Neuron (in vitro differentiated cells): ENCODE results near the gene KDM2A.
A peak's percentile ranks its signal among the peaks of the same experiment; 100 is the strongest.
"Not testable (repeated sequence)": the region's sequence is repeated elsewhere in the genome, so short reads cannot be mapped to it uniquely, and the experiment has no call there.

Experiments used
- H2AFZ ChIP-seq: one replicate; pipeline ENCODE4 v1.6.1; 2013; ENCODE audit warnings: low read depth, mild to moderate bottlenecking, inconsistent platforms, low read length, moderate library complexity
- H3K27me3 ChIP-seq: one replicate; pipeline ENCODE4 v1.6.1; 2013; ENCODE audit warnings: low read length; ENCODE audit not compliant: insufficient read depth
- H3K36me3 ChIP-seq: one replicate; pipeline ENCODE4 v1.6.1; 2013; ENCODE audit warnings: low read length; ENCODE audit not compliant: insufficient read depth
- H3K4me1 ChIP-seq: one replicate; pipeline ENCODE4 v1.6.1; 2013; ENCODE audit warnings: low read length; ENCODE audit not compliant: insufficient read depth
- H3K4me3 ChIP-seq: 2 replicates; pipeline ENCODE4 v1.5.1; 2013; ENCODE audit warnings: mild to moderate bottlenecking, low read length, moderate library complexity
- H3K9me3 ChIP-seq: one replicate; pipeline ENCODE4 v1.6.1; 2013; ENCODE audit warnings: low read length

Gene KDM2A

GRCh38 chr11:67120881-67121710 lies 2.0 kb downstream of the KDM2A start:
- H2AFZ ChIP-seq: no peak overlapping the region
- peak overlapping the region; percentile 100 for H3K4me3 ChIP-seq
- H3K36me3 ChIP-seq: peaks cover 2% of the 10 kb centered on the region
- no peaks in the 10 kb centered on the region for H3K9me3 ChIP-seq
- H3K4me1 ChIP-seq: peaks cover 26% of the 10 kb centered on the region
- H3K27me3 ChIP-seq: no peaks in the 10 kb centered on the region

DNA sequence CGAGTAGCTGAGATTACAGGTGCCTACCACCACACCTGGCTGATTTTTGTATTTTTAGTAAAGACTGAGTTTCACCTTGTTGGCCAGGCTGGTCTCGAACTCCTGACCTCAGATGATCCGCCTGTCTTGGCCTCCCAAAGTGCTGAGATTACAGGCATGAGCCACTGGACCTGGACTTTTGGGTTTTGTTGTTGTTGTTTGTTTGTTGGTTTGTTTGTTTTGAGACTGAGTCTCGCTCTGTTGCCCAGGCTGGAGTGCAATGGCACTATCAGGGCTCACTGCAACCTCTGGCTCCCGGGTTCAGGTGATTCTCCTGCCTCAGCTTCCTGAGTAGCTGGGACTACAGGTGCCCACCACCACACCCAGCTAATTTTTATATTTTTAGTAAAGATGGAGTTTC lies 4.7 kb downstream of the KDM2A start:
- peaks cover 16% of the 10 kb centered on the region for H3K4me1 ChIP-seq
- H3K9me3 ChIP-seq, H3K27me3 ChIP-seq, H2AFZ ChIP-seq, H3K4me3 ChIP-seq, H3K36me3 ChIP-seq: not testable (repeated sequence)

DNA sequence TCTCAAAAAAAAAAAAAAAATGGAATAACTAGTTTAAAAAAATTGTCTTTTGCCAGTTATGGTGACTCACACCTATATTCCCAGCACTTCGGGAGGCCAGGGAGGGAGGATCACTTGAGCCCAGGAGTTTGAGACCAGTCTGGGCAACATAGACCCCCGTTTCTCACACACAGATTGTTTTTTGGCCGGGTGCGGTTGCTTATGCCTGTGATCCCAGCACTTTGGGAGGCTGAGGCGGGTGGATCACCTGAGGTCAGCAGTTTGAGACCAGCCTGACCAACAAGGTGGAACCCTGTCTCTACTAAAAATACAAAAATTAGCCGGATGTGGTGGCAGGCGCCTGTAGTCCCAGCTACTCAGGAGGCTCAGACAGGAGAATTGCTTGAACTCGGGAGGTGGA lies 7.2 kb downstream of the KDM2A start:
- H3K36me3 ChIP-seq: peaks cover 18% of the 10 kb centered on the region

GRCh38 chr11:67126986-67127385 lies 7.9 kb downstream of the KDM2A start:
- H3K4me3 ChIP-seq: no peak overlapping the region
- no peaks in the 10 kb centered on the region for H3K27me3 ChIP-seq
- peaks cover 4% of the 10 kb centered on the region for H3K4me1 ChIP-seq
- H3K9me3 ChIP-seq: no peaks in the 10 kb centered on the region
- peaks cover 20% of the 10 kb centered on the region for H3K36me3 ChIP-seq
- H2AFZ ChIP-seq: no peak overlapping the region

More for the DNA sequence above, 7.2 kb downstream of the KDM2A start:
- H3K4me1 ChIP-seq: peaks cover 11% of the 10 kb centered on the region
- H3K4me3 ChIP-seq, H3K27me3 ChIP-seq, H2AFZ ChIP-seq, H3K9me3 ChIP-seq: not testable (repeated sequence)

DNA sequence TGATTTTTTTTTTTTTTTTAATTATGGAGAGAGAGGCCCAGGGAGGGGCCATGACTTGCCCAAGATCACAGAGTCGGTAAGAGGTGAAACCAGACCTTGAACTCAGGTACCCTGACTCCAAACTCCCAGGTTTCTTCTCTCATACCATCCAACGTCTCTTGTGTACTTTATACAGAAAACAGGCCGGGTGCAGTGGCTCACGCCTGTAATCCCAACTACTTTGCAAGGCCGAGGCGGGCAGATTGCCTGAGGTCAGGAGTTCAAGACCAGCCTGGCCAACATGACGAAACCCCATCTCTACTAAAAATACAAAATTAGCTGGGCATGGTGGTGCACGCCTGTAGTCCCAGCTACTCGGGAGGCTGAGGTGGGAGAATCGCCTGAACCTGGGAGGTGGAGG lies 11.8 kb downstream of the KDM2A start:
- not testable (repeated sequence) for H3K27me3 ChIP-seq, H2AFZ ChIP-seq, H3K9me3 ChIP-seq, H3K4me1 ChIP-seq, H3K4me3 ChIP-seq
- peaks cover 45% of the 10 kb centered on the region for H3K36me3 ChIP-seq

DNA sequence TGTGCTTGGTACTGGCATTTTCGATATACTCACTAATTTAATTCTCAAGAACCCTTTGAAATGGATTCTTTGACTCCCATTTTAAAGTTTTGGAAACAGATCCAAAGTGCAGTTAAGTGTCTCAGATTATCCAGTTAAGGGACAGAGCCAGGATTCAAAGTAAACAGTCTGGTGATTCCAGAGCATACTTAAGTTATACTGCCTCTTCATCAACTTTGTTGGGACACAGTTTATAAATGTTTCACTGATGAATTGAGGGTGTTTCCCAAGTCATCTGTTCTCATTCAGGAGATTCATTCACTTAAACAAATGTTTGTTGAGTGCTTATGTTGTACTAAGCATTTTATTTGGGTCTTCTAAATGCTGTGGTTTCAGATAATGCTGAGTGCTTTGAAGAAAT lies 17.1 kb downstream of the KDM2A start:
- Histone ChIP-seq H3K36me3 (peaks cover 61% of the 10 kb centered on the region), H2AFZ (no peak overlapping the region), H3K9me3 (peaks cover 4% of the 10 kb centered on the region), H3K27me3 (no peaks in the 10 kb centered on the region), H3K4me1 (no peaks in the 10 kb centered on the region), H3K4me3 (no peak overlapping the region)

DNA sequence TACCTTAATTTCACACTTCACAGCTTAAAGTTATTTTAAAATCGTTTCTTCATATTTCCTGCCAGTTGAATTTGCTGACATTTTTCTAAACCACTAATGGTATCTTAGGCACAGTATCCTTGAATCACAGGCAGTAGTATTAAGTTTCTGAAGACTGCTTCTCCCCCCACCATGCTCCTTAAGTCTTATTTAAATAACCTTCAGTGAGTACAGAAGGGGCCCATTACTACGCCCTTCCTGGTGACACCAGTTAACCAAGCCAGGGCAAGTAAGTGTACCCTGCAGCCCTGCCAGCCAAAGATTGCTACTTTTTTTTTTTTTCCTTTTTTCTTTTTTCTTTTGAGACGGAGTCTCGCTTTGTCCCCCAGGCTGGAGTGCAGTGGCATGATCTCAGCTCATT lies 19.9 kb downstream of the KDM2A start:
- Histone ChIP-seq H3K4me1 (no peaks in the 10 kb centered on the region), H3K4me3 (no peak overlapping the region), H3K9me3 (peaks cover 4% of the 10 kb centered on the region), H3K36me3 (peaks cover 57% of the 10 kb centered on the region), H2AFZ (no peak overlapping the region), H3K27me3 (no peaks in the 10 kb centered on the region)

DNA sequence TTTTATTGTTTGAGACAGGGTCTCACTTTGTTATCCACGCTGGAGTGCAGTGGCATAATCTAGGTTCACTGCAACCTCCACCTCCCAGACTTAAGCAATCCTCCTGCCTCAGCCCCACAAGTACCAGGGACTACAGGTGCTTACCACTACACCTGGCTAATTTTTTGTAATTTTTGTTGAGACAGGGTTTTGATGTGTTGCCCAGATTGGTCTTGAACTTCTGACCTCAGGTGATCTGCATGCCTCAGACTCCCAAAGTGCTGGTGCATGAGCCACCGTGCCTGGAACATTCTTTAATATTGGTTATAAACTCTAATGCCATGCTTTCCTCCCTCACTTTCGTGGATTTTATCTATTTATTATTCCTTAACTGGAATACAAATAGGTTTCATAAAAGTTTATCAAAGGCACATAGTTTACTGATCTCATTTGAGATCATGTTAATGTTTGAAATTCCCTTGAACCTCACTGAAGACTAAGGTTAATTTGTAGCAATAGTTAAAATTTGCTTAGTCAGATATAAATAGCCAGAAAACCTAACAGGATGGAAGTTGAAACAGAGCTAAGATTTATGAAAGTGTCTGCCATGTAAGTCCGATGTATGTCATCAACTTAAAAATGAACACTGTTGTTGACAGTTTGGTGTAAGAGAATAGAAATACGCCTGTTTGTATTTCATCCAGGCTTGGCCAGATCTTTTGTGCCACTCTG lies 27.6 kb downstream of the KDM2A start:
- no peaks in the 10 kb centered on the region for H3K27me3 ChIP-seq
- H3K36me3 ChIP-seq: peaks cover 26% of the 10 kb centered on the region
- H3K9me3 ChIP-seq: no peaks in the 10 kb centered on the region
- no peak overlapping the region for H3K4me3 ChIP-seq
- no peaks in the 10 kb centered on the region for H3K4me1 ChIP-seq
- no peak overlapping the region for H2AFZ ChIP-seq

DNA sequence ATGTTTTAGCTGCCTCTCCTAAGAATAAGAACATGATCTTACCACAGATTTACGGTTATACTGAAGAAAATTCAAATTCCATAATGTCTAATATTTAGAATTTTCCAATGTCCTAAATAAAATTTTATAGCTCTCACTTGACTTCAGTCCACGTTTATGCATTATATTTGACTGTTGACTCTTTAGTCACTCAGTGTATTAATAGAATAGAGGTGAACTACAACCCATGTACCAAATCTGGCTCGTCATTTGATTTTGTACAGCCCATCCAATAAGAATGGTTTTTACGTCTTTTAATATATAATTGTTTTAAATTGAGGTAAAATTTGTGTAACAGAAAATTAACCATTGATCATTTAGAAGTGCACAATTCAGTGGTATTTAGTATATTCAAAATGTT lies 34.9 kb downstream of the KDM2A start:
- Histone ChIP-seq H3K4me3 (no peak overlapping the region), H3K36me3 (peaks cover 17% of the 10 kb centered on the region), H3K9me3 (peaks cover 5% of the 10 kb centered on the region), H3K27me3 (no peaks in the 10 kb centered on the region), H2AFZ (no peak overlapping the region), H3K4me1 (no peaks in the 10 kb centered on the region)

GRCh38 chr11:67154726-67155125 lies 35.7 kb downstream of the KDM2A start:
- Histone ChIP-seq H3K9me3 (peaks cover 5% of the 10 kb centered on the region), H2AFZ (no peak overlapping the region), H3K4me3 (no peak overlapping the region), H3K4me1 (no peaks in the 10 kb centered on the region), H3K27me3 (no peaks in the 10 kb centered on the region), H3K36me3 (peaks cover 17% of the 10 kb centered on the region)

- Histone ChIP-seq H3K9me3 (peaks cover 5% of the 10 kb centered on the region), H3K27me3 (no peaks in the 10 kb centered on the region), H3K4me3 (no peak overlapping the region), H2AFZ (no peak overlapping the region), H3K4me1 (no peaks in the 10 kb centered on the region), H3K36me3 (peaks cover 8% of the 10 kb centered on the region)
Observed at GRCh38 chr11:67157691-67158090, 38.6 kb downstream of the KDM2A start.

DNA sequence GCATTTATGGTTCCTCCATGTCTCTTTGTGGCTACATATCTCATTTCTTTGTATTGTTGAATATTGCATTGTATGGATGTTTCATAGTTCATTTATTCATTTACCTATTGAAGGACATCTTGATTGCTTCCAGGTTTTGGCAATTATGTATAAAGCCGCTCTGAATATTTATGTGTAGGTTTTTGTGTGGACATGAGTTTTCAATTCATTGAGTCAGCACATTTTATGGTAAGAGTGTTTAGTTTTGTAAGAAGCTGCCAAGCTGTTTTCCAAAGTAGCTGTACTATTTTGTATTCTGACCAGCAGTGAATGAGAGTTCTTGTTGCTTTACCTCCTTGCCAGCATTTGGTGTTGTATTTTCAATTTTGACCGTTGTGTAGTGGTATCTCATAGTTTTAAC lies 39.2 kb downstream of the KDM2A start:
- Histone ChIP-seq H3K4me3 (no peak overlapping the region), H3K4me1 (no peaks in the 10 kb centered on the region), H2AFZ (no peak overlapping the region), H3K36me3 (peaks cover 6% of the 10 kb centered on the region), H3K9me3 (peaks cover 5% of the 10 kb centered on the region), H3K27me3 (no peaks in the 10 kb centered on the region)

DNA sequence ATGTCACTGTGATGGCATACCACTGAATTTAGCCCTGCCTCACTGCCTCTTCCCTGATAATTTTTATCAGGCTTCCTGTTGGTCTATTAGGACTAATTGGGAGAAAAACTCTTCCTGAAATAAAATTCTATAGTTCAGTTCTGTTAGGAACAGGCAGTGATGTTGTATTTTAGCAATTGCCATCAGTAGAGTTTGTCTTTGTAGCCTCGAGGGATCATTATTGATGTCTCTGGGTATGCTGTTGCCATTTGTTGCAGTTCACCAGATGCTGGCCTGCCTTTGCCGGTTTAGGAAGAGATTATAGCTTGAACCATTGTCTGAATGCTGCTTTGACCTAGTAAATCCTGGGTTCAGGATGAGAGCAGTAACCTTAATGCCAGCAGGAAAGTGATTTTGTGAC lies 41.0 kb downstream of the KDM2A start:
- Histone ChIP-seq H3K4me3 (no peak overlapping the region), H2AFZ (no peak overlapping the region), H3K4me1 (no peaks in the 10 kb centered on the region), H3K9me3 (no peaks in the 10 kb centered on the region), H3K36me3 (no peaks in the 10 kb centered on the region), H3K27me3 (no peaks in the 10 kb centered on the region)
